ENCODE results near the gene PPARD. TPM values are rescaled to one million over a fixed set of nuclear protein-coding genes. Genes with fewer than 3 reads are reported as not detected.
A peak's percentile ranks its signal among the peaks of the same experiment; 100 is the strongest.

PPARD gene
- total and polyA plus RNA-seq, 2 of the 13 experiments (the other 11 are each of a cell fraction or from before 2014, with no cell fraction given), result 6.1 to 13.3 TPM

- FAIRE-seq, result no peak
- BruUV-seq (replicated peaks), result no TSS peak
- Histone ChIP-seq H3K9ac (ENCODE audit: insufficient read depth, low read depth, low read length) (no peak overlapping the region), H3K27ac (ENCODE audit: extremely low read length, insufficient read depth, low read length) (no peak overlapping the region), H4K20me1 (ENCODE audit: insufficient read depth, low read length) (no peaks in the 10 kb centered on the region), H3K27me3 (ENCODE audit: control insufficient read depth in 1 of 2, insufficient read depth in 2 of 2, low read length in 2 of 2) (no peaks in the 10 kb centered on the region), H3K4me2 (ENCODE audit: low read depth, low read length) (no peak overlapping the region), H3K4me1 (ENCODE audit: insufficient read depth, low read length) (peaks cover 40% of the 10 kb centered on the region), H3K4me3 (replicated peaks in 1 of 3; ENCODE audit: insufficient read depth in 1 of 3, low read depth in 2 of 3, low read length in 3 of 3) (no peak overlapping the region), H3K79me2 (ENCODE audit: insufficient read depth, low read length) (no peaks in the 10 kb centered on the region), H2AFZ (ENCODE audit: low read length) (no peak overlapping the region), H3K36me3 (replicated peaks in 1 of 2; ENCODE audit: control insufficient read depth in 1 of 2, insufficient read depth in 2 of 2, low read length in 2 of 2) (peaks cover 0 to 6% of the 10 kb centered on the region in 2 experiments; a peak in 2 of 5 replicates), H3K9me3 (ENCODE audit: low read length) (no peaks in the 10 kb centered on the region)
- 89% methylated on average over 20 of the region's 20 CpGs for WGBS (ENCODE audit: low lambda C conversion rate)
- DNase-seq (ENCODE audit: low spot score), result no peak
- no peak for ATAC-seq
- TF ChIP-seq ZNF709 (CRISPR knock-in tag; IDR thresholded peaks at IDR 0.05) (no peak), ZXDC (CRISPR knock-in tag; IDR thresholded peaks at IDR 0.05) (0 out of 2 replicates have a peak, but pooled peaks have one; percentile 44)
- POLR2A ChIA-PET, result no interaction called here
- CTCF ChIA-PET (ENCODE audit: low intra/inter-chr PET ratio, low total read pairs), result no interaction called here
- intact Hi-C loops (cut with micrococcal nuclease; ENCODE audit: unreplicated experiment) (no loop called here), in situ Hi-C loops (cut with HindIII; ENCODE audit: extremely low pct_ligation_motif_present, low pct_unique_long_range_greater_than_20kb) (loop anchor here (5.0 kb wide), 1 partner anchor 65 kb away; the partner anchor contains the start of gene PPARD)
Observed at GRCh38 chr6:35406711-35407485, 64.5 kb downstream of the PPARD start.

- Histone ChIP-seq H3K27ac (ENCODE audit: extremely low read length, insufficient read depth, low read length) (no peak overlapping the region), H3K79me2 (ENCODE audit: insufficient read depth, low read length) (no peaks in the 10 kb centered on the region), H4K20me1 (ENCODE audit: insufficient read depth, low read length) (no peaks in the 10 kb centered on the region), H3K9ac (ENCODE audit: insufficient read depth, low read depth, low read length) (no peak overlapping the region), H3K9me3 (ENCODE audit: low read length) (no peaks in the 10 kb centered on the region), H3K36me3 (replicated peaks in 1 of 2; ENCODE audit: control insufficient read depth in 1 of 2, insufficient read depth in 2 of 2, low read length in 2 of 2) (peaks cover 1 to 16% of the 10 kb centered on the region in 2 experiments; a peak in 3 of 5 replicates), H2AFZ (ENCODE audit: low read length) (no peak overlapping the region), H3K4me3 (replicated peaks in 1 of 3; ENCODE audit: insufficient read depth in 1 of 3, low read depth in 2 of 3, low read length in 3 of 3) (no peak overlapping the region), H3K4me1 (ENCODE audit: insufficient read depth, low read length) (peaks cover 20% of the 10 kb centered on the region), H3K4me2 (ENCODE audit: low read depth, low read length) (no peak overlapping the region), H3K27me3 (ENCODE audit: control insufficient read depth in 1 of 2, insufficient read depth in 2 of 2, low read length in 2 of 2) (no peaks in the 10 kb centered on the region)
- in situ Hi-C loops (cut with HindIII; ENCODE audit: extremely low pct_ligation_motif_present, low pct_unique_long_range_greater_than_20kb), result loop anchor here (5.0 kb wide), 1 partner anchor 67 kb away; the partner anchor contains the start of gene PPARD
- WGBS (ENCODE audit: low lambda C conversion rate), result 85% methylated on average over 5 of the region's 5 CpGs
- no peak for FAIRE-seq
- DNase-seq (ENCODE audit: low spot score), result no peak
- no TSS peak for BruUV-seq (replicated peaks)
- intact Hi-C loops (cut with micrococcal nuclease; ENCODE audit: unreplicated experiment), result no loop called here
- ATAC-seq, result no peak
- ChIA-PET CTCF (ENCODE audit: low intra/inter-chr PET ratio, low total read pairs) (no interaction called here), POLR2A (no interaction called here)
- TF ChIP-seq PRDM15 (CRISPR knock-in tag; IDR thresholded peaks at IDR 0.05) (no peak), MYPOP (CRISPR knock-in tag; IDR thresholded peaks at IDR 0.05) (no peak), MIER3 (CRISPR knock-in tag; IDR thresholded peaks at IDR 0.05; ENCODE audit: borderline replicate concordance) (no peak), E2F5 (CRISPR knock-in tag; conservative IDR thresholded peaks at IDR 0.05) (no peak), SP5 (CRISPR knock-in tag; IDR thresholded peaks at IDR 0.05; ENCODE audit: borderline replicate concordance, low read depth) (no peak), FOXC1 (CRISPR knock-in tag; IDR thresholded peaks at IDR 0.05; ENCODE audit: borderline replicate concordance) (no peak)
Observed at GRCh38 chr6:35409245-35409644, 66.9 kb downstream of the PPARD start.

Measured in HepG2 (cell line).